Astrocyte of the spinal cord (primary cell): ENCODE data around the gene CD244.
"Not testable (repeated sequence)": the region's sequence is repeated elsewhere in the genome, so short reads cannot be mapped to it uniquely, and the experiment has no call there.

Experiments used
- DNase-seq: peaks from one replicate; pipeline ENCODE4 v3.0.0; 2011; ENCODE audit warnings: low read depth, low spot score
- H3K4me3 ChIP-seq: 2 replicates; pipeline ENCODE4 v1.5.1; 2011; ENCODE audit warnings: low read depth, mild to moderate bottlenecking, low read length, moderate library complexity
- in situ Hi-C: cut with HindIII; loops from 2 replicates; pipeline ENCODE4 v1.10.0; 2017; ENCODE audit warnings: low sequenced_read_pairs
- TF ChIP-seq, protein P1 (sequence below): IDR thresholded peaks from 2 replicates; pipeline ENCODE4 v1.5.1; 2012; ENCODE audit warnings: low read depth, mild to moderate bottlenecking, low read length, inconsistent platforms

Gene CD244

DNA sequence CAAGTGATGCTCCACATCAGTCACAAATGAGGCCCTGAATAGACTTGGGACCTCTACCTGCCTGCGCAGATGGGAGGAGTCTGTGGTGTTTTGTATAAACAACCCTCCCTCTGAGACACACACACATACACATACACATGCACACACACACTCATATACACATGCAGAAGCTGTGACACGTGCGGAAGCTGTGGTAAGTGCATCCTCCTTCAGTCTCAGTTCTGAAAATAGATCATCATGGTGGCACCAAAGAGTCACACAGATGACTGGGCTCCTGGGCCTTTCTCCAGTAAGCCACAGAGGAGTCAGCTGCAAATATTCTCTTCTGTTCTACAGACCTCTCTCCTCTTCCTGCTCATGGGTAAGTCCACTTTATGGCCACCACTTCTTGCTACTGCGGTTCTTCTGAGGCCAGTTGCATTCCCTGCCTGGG is 66.7 kb downstream of the CD244 start, which contains the start of gene LY9:
LY9 (plus strand) TSS at position 224 of the 433 bp plus-strand sequence; CDS start at position 238, 14 bp downstream.
- no peak within 1 kb of the TSS for H3K4me3 ChIP-seq
- no peak for DNase-seq
- in situ Hi-C loops = no loop called here
- TF ChIP-seq, protein P1, sequence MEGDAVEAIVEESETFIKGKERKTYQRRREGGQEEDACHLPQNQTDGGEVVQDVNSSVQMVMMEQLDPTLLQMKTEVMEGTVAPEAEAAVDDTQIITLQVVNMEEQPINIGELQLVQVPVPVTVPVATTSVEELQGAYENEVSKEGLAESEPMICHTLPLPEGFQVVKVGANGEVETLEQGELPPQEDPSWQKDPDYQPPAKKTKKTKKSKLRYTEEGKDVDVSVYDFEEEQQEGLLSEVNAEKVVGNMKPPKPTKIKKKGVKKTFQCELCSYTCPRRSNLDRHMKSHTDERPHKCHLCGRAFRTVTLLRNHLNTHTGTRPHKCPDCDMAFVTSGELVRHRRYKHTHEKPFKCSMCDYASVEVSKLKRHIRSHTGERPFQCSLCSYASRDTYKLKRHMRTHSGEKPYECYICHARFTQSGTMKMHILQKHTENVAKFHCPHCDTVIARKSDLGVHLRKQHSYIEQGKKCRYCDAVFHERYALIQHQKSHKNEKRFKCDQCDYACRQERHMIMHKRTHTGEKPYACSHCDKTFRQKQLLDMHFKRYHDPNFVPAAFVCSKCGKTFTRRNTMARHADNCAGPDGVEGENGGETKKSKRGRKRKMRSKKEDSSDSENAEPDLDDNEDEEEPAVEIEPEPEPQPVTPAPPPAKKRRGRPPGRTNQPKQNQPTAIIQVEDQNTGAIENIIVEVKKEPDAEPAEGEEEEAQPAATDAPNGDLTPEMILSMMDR = no peak

DNA sequence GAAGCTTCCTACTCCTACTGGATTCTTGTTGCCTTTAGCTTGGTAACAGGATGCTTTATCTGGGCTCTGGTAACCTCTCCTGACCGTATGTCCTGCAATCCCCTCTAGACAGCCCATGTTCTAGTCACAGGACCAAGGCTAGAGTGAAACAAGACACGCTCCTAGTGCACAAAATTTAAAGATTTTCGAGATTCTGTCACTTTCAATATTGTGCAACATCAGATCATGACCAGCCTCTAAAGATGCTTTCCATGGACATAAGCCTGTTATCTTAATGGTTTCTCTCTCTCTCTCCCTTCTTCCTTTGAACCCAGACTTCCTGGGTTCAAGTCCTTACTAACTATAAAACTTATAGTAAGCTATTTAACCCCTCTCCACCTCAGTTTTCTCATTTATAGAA is 68.3 kb downstream of the CD244 start:
- no peak overlapping the region for H3K4me3 ChIP-seq
- DNase-seq = no peak
- in situ Hi-C loops = no loop called here
- TF ChIP-seq, protein P1 = no peak

DNA sequence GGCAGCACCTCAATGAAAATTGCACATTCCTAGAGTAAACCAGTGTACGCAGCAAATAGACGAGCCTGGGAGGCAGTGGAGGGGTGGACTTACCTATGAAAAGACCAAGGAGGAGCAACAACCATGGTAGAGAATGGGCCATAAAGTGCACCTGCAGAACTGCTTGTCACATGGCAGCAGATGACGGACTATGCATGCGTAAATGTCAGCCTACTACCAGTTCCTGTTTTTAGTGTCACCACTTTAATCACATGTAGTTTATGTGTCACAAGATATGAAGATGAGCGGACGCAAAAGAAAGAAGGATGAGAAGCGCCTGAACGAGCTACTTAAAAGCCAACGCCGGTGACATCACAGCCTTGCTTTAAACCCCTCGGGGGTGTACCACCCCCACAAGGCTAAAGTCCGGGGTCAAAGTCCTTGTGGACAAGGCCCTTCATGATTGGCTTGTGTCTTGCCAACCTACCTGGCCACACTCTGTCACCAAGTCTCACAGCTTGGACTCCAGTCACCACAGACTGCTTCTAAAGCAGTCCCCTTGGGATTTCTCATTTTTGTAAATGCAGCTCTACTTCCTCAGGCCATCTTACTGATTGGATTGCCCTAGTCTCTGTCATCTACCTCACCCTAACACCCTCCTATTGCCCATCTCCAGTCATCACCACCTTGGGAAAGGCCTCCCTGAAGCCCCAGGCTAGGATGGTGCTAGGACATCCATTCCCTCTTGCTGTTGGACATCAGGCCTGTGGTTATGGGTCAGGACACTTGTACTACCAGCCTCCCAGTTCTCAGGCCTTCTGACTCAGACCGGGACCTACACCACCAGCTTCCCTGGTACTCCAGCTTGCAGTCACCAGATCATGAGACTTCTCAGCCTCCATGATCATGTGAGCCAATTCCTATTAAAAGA is 72.7 kb downstream of the CD244 start:
- H3K4me3 ChIP-seq = no peak overlapping the region
- in situ Hi-C loops = no loop called here
- DNase-seq = no peak
- TF ChIP-seq, protein P1 = no peak

DNA sequence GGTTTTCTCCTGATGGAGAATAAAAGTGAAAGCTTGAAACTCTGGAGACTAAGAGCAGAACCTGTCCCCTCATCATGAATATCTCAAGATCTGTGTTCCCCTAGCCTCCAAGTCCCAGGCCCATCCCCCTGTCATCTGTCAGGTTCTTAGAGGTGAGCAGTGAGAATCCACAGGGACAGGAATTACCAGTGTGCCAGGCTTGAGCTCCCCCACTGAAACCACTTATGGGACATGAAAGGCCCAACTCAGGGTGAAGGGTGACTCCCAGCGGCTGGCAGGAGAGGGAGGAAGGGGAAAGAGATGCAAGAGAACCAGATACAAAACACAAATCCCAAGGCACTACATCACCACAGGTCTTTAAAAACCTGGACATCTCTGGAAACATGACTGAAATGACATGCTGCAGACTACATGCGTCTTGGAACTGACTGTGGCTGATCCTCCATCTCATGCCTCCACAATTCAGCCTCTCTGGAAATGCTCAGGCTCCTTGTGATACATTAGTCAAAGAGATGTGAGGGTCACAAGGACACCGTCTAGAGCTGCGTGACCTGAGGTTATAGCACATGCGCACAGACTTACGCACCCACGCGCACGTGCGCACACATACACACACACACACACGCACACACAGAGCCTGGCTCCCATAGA is 73.5 kb downstream of the CD244 start:
- no peak overlapping the region for H3K4me3 ChIP-seq
- in situ Hi-C loops = no loop called here
- DNase-seq = no peak
- TF ChIP-seq, protein P1 = no peak

DNA sequence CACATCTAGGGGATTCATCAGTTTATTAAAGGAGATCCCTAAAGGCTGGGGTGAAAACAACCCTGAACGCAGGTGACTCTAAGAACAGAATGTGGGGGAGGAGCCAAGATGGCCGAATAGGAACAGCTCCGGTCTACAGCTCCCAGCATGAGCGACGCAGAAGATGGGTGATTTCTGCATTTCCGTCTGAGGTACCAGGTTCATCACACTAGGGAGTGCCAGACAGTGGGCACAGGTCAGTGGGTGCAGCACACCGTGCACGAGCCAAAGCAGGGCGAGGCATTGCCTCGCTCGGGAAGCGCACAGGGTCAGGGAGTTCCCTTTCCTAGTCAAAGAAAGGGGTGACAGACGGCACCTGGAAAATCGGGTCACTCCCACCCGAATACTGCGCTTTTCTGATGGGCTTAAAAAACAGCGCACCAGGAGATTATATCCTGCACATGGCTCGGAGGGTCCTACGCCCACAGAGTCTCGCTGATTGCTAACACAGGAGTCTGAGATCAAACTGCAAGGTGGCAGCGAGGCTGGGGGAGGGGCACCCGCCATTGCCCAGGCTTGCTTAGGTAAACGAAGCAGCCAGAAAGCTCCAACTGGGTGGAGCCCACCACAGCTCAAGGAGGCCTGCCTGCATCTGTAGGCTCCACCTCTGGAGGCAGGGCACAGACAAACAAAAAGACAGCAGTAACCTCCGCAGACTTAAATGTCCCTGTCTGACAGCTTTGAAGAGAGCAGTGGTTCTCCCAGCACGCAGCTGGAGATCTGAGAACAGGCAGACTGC is 79.5 kb downstream of the CD244 start:
- in situ Hi-C loops, H3K4me3 ChIP-seq, DNase-seq: not testable (repeated sequence)

DNA sequence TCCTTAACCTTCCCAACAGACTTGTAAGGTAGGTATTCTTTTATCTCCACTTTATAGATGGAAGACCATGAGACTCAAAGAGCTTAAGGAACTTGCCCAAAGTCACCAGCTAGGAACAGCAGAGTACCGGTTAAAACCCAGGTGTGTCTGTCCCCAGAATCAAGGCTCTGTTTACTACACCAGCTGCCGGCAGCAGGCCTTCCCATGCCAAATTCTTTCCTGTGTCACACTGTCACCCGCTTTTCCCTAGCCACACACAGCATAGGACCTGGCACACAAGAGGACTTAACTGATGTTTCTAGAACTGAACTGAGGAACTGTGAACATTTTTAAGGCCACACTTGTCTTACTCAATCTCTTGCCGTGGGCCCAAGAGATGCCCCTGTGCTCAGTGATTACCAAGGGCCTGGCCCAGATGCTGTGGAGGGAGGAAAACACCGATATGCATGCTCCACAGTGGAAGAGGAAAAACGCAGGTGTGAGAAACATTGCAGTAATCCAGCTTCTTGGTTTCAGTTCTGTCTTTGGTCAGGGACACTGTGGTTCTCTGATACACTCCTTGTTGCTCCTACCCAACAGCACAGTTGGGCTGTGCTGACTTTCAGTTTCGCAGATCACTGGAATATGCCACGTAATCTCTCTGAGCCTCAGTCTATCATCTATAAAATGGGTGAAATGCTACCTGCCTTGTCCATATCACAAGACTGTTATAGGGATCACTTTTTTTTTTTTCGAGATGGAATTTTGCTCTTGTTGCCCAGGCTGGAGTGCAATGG is 80.6 kb downstream of the CD244 start:
- TF ChIP-seq, protein P1 = no peak
- DNase-seq = no peak
- no peak overlapping the region for H3K4me3 ChIP-seq
- in situ Hi-C loops = no loop called here
